ENCODE measurements around the gene GCNT4.

Gene GCNT4

GRCh38 chr5:75012748-75013147 lies 39.6 kb downstream of the GCNT4 start:
- no peak for DNase-seq

- no peak for DNase-seq
These were observed 41.5 kb downstream of the GCNT4 start for GRCh38 chr5:75010838-75011237.

- no peak for DNase-seq
These were observed 42.6 kb downstream of the GCNT4 start for GRCh38 chr5:75009556-75010345.

- DNase-seq = no peak
These were observed 45.2 kb downstream of the GCNT4 start for GRCh38 chr5:75006865-75007822.

- no peak for DNase-seq
These were observed 46.8 kb downstream of the GCNT4 start for GRCh38 chr5:75005561-75005960.

All from effector CD4-positive, alpha-beta T cell (primary cell).